ENCODE data around the gene SPATA2L. TPM values are rescaled to one million over a fixed set of nuclear protein-coding genes. Genes with fewer than 3 reads are reported as not detected.

The SPATA2L gene
- total and polyA plus RNA-seq, 2 of the 13 experiments (the other 11 are each of a cell fraction or from before 2014, with no cell fraction given) = 9.1 to 20.7 TPM

DNA sequence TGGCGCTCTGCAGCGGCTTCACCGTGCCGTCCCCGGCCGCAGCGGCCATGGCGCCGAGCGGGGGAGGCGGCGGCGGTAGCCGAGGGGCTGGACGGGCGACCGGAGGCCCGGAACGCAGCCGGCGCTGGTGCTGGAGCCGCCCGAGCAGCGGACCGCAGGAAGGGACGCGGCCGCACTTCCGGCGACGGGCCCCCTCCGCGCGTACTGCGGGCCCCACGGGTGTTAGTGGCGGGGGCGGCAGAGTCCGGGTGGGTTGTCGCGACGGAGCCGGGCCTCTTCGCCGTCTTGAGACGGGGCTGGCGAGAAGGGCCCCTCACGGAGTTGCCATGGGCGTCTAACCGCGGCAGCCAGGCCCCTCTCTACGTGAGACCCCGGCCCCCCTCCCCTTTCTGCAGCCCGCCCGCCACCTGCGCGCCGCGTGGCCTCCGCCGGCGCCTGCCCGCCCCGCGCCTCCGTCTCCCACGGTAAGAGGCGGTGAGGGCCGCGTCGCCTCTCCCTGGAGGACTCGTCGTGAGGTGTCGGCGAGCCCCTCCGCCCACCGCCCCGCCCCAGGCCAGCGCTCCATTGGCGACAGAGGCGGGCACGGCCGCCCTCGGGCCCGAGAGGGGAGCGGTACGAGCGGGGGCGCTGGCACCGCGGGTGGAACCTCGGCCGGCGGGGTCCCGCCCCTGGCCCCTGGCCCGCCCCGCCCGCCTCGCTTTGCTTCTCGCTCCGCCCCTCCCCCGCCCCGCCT lies 19.5 kb upstream of the SPATA2L start, which contains the start of the genes VPS9D1 and ZNF276 (continued):
- TF ChIP-seq, protein P1, sequence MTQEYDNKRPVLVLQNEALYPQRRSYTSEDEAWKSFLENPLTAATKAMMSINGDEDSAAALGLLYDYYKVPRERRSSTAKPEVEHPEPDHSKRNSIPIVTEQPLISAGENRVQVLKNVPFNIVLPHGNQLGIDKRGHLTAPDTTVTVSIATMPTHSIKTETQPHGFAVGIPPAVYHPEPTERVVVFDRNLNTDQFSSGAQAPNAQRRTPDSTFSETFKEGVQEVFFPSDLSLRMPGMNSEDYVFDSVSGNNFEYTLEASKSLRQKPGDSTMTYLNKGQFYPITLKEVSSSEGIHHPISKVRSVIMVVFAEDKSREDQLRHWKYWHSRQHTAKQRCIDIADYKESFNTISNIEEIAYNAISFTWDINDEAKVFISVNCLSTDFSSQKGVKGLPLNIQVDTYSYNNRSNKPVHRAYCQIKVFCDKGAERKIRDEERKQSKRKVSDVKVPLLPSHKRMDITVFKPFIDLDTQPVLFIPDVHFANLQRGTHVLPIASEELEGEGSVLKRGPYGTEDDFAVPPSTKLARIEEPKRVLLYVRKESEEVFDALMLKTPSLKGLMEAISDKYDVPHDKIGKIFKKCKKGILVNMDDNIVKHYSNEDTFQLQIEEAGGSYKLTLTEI (CRISPR knock-in tag; conservative IDR thresholded peaks at IDR 0.05) = no peak; the same call in 1 of the 2 replicates
- TF ChIP-seq, protein P2, sequence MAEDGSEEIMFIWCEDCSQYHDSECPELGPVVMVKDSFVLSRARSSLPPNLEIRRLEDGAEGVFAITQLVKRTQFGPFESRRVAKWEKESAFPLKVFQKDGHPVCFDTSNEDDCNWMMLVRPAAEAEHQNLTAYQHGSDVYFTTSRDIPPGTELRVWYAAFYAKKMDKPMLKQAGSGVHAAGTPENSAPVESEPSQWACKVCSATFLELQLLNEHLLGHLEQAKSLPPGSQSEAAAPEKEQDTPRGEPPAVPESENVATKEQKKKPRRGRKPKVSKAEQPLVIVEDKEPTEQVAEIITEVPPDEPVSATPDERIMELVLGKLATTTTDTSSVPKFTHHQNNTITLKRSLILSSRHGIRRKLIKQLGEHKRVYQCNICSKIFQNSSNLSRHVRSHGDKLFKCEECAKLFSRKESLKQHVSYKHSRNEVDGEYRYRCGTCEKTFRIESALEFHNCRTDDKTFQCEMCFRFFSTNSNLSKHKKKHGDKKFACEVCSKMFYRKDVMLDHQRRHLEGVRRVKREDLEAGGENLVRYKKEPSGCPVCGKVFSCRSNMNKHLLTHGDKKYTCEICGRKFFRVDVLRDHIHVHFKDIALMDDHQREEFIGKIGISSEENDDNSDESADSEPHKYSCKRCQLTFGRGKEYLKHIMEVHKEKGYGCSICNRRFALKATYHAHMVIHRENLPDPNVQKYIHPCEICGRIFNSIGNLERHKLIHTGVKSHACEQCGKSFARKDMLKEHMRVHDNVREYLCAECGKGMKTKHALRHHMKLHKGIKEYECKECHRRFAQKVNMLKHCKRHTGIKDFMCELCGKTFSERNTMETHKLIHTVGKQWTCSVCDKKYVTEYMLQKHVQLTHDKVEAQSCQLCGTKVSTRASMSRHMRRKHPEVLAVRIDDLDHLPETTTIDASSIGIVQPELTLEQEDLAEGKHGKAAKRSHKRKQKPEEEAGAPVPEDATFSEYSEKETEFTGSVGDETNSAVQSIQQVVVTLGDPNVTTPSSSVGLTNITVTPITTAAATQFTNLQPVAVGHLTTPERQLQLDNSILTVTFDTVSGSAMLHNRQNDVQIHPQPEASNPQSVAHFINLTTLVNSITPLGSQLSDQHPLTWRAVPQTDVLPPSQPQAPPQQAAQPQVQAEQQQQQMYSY (CRISPR knock-in tag; IDR thresholded peaks at IDR 0.05) = no peak
- TF ChIP-seq ATF7-NPFF (CRISPR knock-in tag; IDR thresholded peaks at IDR 0.05; ENCODE audit: low read depth) (peak; percentile 98), KDM4B (CRISPR knock-in tag; IDR thresholded peaks at IDR 0.05) (peak; percentile 34; the same call in 1 of the 2 replicates), ZNF746 (CRISPR knock-in tag; IDR thresholded peaks at IDR 0.05) (peak; percentile 71), ZNF253 (CRISPR knock-in tag; IDR thresholded peaks at IDR 0.05; ENCODE audit: borderline replicate concordance) (no peak; the same call in 1 of the 2 replicates), ZSCAN22 (CRISPR knock-in tag; IDR thresholded peaks at IDR 0.05) (0 out of 2 replicates have a peak, but pooled peaks have one; percentile 62), ZC3H4 (CRISPR knock-in tag; IDR thresholded peaks at IDR 0.05; ENCODE audit: borderline replicate concordance) (0 out of 2 replicates have a peak, but pooled peaks have one; percentile 81), GATAD1 (CRISPR knock-in tag; IDR thresholded peaks at IDR 0.05) (peak; percentile 94), ZNF256 (CRISPR knock-in tag; conservative IDR thresholded peaks at IDR 0.05) (no peak), DMAP1 (CRISPR knock-in tag; IDR thresholded peaks at IDR 0.05) (peak; percentile 94), HES4 (CRISPR knock-in tag; IDR thresholded peaks at IDR 0.05; ENCODE audit: borderline replicate concordance) (peak; percentile 95), NCOA5 (CRISPR knock-in tag; IDR thresholded peaks at IDR 0.05) (no peak), ZKSCAN5 (CRISPR knock-in tag; IDR thresholded peaks at IDR 0.05) (no peak), PHB2 (IDR thresholded peaks at IDR 0.05; ENCODE audit: partially characterized antibody) (no peak), ZNF180 (CRISPR knock-in tag; IDR thresholded peaks at IDR 0.05; ENCODE audit: borderline replicate concordance, low read depth) (no peak), MEIS2 (CRISPR knock-in tag; IDR thresholded peaks at IDR 0.05) (peak; percentile 78), MEF2D (CRISPR knock-in tag; IDR thresholded peaks at IDR 0.05) (no peak), ZNF12 (CRISPR knock-in tag; IDR thresholded peaks at IDR 0.05) (no peak), ZNF143 (CRISPR knock-in tag; IDR thresholded peaks at IDR 0.05) (no peak), U2AF2 (IDR thresholded peaks at IDR 0.05; ENCODE audit: low read depth, low read length) (no peak), ZNF326 (CRISPR knock-in tag; IDR thresholded peaks at IDR 0.05; ENCODE audit: borderline replicate concordance) (no peak), BHLHE40 (IDR thresholded peaks at IDR 0.05; ENCODE audit: low read length) (no peak; the same call in none of the 2 replicates)
- TF ChIP-seq, protein P3, sequence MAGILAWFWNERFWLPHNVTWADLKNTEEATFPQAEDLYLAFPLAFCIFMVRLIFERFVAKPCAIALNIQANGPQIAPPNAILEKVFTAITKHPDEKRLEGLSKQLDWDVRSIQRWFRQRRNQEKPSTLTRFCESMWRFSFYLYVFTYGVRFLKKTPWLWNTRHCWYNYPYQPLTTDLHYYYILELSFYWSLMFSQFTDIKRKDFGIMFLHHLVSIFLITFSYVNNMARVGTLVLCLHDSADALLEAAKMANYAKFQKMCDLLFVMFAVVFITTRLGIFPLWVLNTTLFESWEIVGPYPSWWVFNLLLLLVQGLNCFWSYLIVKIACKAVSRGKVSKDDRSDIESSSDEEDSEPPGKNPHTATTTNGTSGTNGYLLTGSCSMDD (CRISPR knock-in tag; IDR thresholded peaks at IDR 0.05) = no peak
- TF ChIP-seq, protein P4, sequence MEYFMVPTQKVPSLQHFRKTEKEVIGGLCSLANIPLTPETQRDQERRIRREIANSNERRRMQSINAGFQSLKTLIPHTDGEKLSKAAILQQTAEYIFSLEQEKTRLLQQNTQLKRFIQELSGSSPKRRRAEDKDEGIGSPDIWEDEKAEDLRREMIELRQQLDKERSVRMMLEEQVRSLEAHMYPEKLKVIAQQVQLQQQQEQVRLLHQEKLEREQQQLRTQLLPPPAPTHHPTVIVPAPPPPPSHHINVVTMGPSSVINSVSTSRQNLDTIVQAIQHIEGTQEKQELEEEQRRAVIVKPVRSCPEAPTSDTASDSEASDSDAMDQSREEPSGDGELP (IDR thresholded peaks at IDR 0.05; ENCODE audit: borderline replicate concordance, low read depth) = peak; percentile 38; the same call in 1 of the 2 replicates
